Neuron (in vitro differentiated cells): Measurements from ENCODE around the gene NRXN3.
"Not testable (repeated sequence)": the region's sequence is repeated elsewhere in the genome, so short reads cannot be mapped to it uniquely, and the experiment has no call there.

Source experiments
- H2AFZ ChIP-seq: one replicate; pipeline ENCODE4 v1.6.1; 2013; ENCODE audit warnings: low read depth, mild to moderate bottlenecking, inconsistent platforms, low read length, moderate library complexity
- H3K27me3 ChIP-seq: one replicate; pipeline ENCODE4 v1.6.1; 2013; ENCODE audit warnings: low read length; ENCODE audit not compliant: insufficient read depth
- H3K36me3 ChIP-seq: one replicate; pipeline ENCODE4 v1.6.1; 2013; ENCODE audit warnings: low read length; ENCODE audit not compliant: insufficient read depth
- H3K4me1 ChIP-seq: one replicate; pipeline ENCODE4 v1.6.1; 2013; ENCODE audit warnings: low read length; ENCODE audit not compliant: insufficient read depth
- H3K4me3 ChIP-seq: 2 replicates; pipeline ENCODE4 v1.5.1; 2013; ENCODE audit warnings: mild to moderate bottlenecking, low read length, moderate library complexity
- H3K9me3 ChIP-seq: one replicate; pipeline ENCODE4 v1.6.1; 2013; ENCODE audit warnings: low read length

NRXN3 gene

DNA sequence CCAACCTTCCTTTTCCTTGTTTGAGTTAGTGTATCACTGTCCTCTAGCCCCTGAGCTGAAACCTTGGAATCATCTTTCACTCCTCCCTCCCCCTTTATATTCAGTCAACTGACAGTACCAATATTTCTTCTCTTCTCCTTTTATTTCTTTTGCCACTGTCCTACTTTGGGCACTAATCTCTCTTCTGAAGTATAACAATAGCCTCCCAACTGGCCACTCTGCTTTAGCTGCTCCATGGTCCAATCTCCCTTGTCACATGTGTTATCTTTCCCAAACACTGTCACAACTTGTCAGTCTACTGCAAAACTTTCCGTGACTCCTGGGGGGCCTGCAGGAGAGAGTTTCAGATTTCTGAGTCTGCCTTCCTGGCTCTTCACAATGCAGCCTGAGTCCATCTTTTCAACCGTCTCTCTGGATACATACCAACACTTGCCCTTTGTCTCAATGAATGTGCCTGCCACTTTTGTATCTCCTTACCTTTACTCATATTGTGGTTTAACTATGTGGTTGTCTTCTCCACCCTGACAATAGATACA lies 1570.0 kb downstream of the NRXN3 start:
- no peaks in the 10 kb centered on the region for H3K27me3 ChIP-seq
- H2AFZ ChIP-seq, result no peak overlapping the region
- no peaks in the 10 kb centered on the region for H3K36me3 ChIP-seq
- no peak overlapping the region for H3K4me3 ChIP-seq
- H3K9me3 ChIP-seq, result no peaks in the 10 kb centered on the region
- H3K4me1 ChIP-seq, result peaks cover 9% of the 10 kb centered on the region

DNA sequence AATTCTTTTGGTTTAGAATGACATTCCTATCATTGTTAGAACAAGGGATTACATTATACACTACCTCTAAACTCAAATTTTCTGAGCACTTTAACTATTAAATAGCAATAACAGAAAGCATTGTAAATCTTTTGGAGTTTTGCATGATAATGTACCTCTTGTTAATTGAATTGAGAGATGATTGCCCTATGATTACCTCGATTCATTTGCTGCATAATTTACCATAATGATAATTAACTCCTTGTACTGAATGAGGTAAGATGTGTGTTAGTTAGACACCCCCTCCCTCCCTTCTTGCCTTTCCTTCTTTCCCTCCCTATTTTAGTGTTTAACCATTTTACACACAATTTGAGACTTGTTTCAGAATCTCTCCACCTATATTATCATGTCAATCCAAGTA lies 1572.0 kb downstream of the NRXN3 start:
- no peaks in the 10 kb centered on the region for H3K9me3 ChIP-seq
- H2AFZ ChIP-seq, result no peak overlapping the region
- H3K36me3 ChIP-seq, result no peaks in the 10 kb centered on the region
- H3K4me1 ChIP-seq, result peaks cover 9% of the 10 kb centered on the region
- H3K4me3 ChIP-seq, result no peak overlapping the region
- no peaks in the 10 kb centered on the region for H3K27me3 ChIP-seq

DNA sequence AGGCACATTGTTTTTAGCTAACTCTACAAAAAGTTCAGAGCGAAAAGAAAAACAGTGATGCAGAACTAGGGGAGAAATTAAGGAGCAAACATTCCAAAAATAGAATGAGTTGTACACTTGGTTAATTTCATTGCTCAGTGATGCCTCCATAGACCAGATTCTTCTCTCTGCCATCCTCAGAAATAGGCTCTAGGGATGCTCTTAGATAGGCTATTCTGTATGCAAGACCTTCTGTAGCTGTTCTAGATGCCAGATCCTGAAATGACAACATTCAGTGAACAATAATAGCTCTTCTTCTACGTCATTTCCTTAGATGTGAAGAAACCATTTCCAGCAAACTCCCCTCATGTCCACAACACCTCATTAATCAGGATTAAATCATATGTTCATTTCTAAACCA lies 1574.9 kb downstream of the NRXN3 start:
- H3K4me3 ChIP-seq, result no peak overlapping the region
- no peaks in the 10 kb centered on the region for H3K27me3 ChIP-seq
- H2AFZ ChIP-seq, result no peak overlapping the region
- no peaks in the 10 kb centered on the region for H3K36me3 ChIP-seq
- H3K9me3 ChIP-seq, result no peaks in the 10 kb centered on the region
- peaks cover 4% of the 10 kb centered on the region for H3K4me1 ChIP-seq

DNA sequence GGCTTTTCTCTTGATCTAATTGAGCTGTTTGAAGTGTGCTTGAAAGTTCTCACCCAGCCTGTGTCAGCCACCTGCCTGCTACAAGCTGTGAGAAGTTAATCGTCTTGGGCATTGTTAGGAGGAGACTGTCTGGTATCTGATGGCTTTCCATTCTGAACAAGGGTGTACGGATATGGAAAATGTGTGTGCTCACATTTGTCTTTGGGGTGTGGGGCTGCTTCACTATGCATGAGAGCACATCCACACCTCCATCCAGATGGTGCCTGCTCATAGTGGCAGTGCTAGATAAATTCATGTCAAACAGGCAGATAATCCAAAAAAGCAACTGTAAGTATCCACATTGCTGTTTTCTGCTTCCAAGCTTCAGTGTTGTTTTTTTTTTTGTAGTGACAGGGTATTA lies 1578.9 kb downstream of the NRXN3 start:
- Histone ChIP-seq H3K27me3 (no peaks in the 10 kb centered on the region), H3K4me3 (no peak overlapping the region), H3K4me1 (no peaks in the 10 kb centered on the region), H2AFZ (no peak overlapping the region), H3K9me3 (no peaks in the 10 kb centered on the region), H3K36me3 (no peaks in the 10 kb centered on the region)

DNA sequence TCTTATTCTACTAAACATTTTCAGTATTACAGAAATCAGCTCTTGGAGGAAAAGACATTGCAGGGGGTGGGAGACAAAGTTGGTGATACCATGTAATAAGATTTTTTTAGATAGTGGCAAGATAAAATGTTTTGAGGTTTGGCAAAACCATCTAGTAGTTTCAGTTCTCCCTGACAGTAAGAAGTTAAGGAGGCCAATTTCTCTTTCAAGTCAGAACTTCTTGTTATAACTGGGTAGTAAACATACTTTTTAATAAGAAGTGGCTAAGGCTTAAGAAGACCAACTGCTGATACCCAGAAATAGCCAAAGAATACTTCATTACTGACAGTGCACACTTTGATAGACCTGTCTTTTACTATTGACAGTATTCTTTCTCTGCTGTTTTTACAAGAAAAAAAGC lies 1588.8 kb downstream of the NRXN3 start:
- Histone ChIP-seq H2AFZ (no peak overlapping the region), H3K9me3 (no peaks in the 10 kb centered on the region), H3K27me3 (no peaks in the 10 kb centered on the region), H3K4me1 (peaks cover 2% of the 10 kb centered on the region), H3K36me3 (no peaks in the 10 kb centered on the region), H3K4me3 (no peak overlapping the region)

DNA sequence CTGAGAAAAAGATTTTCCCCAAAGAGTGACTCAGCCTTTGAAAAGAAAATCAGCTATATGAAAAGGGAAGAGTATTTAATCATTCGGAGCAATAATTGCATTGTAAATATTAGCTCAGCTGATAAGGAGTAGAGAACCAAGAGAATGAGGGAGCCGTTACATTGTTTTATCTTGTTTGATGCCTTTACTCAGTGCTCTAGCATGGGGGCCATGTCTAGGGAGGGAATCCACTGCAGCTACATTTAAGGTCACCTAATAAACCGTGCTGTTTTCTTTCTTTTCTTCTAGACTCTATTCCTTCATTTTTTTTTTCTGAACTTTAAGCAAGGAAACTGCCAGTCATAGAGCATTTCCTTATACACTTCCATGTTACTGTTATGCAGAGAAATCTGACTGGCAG lies 1594.2 kb downstream of the NRXN3 start:
- Histone ChIP-seq H2AFZ (no peak overlapping the region), H3K4me3 (no peak overlapping the region), H3K36me3 (no peaks in the 10 kb centered on the region), H3K9me3 (no peaks in the 10 kb centered on the region), H3K27me3 (no peaks in the 10 kb centered on the region), H3K4me1 (no peaks in the 10 kb centered on the region)

DNA sequence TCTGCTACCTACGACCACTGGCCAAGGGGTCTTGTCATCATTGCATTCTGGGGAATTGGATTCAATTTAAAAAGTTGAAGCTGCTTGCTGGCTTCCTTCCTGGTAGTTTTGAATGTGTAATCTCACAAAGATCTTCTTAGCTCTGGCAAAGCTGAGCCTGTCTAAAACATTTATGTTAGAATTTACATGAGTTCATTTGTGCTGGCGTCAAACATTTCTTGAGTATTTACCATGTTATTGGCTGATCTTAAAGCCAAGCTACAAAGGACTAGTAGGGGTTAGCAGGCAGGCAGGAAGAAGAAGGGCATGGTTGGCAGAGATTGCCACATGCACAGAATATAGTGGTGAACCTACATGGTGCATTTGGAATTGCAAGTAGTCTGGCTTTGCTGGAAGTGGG lies 1596.3 kb downstream of the NRXN3 start:
- Histone ChIP-seq H3K27me3 (no peaks in the 10 kb centered on the region), H3K9me3 (no peaks in the 10 kb centered on the region), H2AFZ (no peak overlapping the region), H3K36me3 (no peaks in the 10 kb centered on the region), H3K4me1 (no peaks in the 10 kb centered on the region), H3K4me3 (no peak overlapping the region)

DNA sequence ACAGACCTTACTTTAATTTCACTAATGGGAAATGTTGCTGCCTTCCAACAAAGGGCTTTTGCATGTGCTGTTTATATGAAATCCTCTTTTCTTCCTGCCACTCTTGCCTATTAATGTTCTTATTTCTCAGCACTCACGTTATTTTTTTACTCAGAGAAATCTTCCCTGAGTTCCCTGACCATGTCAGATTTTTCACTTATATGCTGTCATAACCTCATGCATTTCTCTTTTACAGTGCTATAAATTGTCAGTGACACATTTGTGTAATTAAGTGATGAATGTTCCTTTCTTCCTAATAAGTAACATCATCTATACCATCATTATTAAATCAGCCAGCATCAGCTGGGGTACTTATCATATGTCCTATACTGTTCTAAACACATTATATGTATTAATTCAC lies 1597.1 kb downstream of the NRXN3 start:
- no peak overlapping the region for H3K4me3 ChIP-seq
- H3K36me3 ChIP-seq, result no peaks in the 10 kb centered on the region
- H2AFZ ChIP-seq, result no peak overlapping the region
- no peaks in the 10 kb centered on the region for H3K9me3 ChIP-seq
- H3K4me1 ChIP-seq, result no peaks in the 10 kb centered on the region
- no peaks in the 10 kb centered on the region for H3K27me3 ChIP-seq

DNA sequence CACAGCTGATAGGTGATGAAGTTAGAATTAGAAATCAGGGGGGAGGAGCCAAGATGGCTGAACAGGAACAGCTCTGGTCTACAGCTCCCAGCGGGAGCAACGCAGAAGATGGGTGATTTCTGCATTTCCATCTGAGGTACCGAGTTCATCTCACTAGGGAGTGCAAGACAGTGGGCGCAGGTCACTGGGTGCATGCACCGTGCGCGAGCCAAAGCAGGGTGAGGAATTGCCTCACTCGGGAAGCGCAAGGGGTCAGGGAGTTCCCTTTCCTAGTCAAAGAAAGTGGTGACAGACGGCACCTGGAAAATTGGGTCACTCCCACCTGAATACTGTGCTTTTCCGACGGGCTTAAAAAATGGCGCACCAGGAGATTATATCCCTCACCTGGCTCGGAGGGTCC lies 1597.5 kb downstream of the NRXN3 start:
- H3K4me1 ChIP-seq, H3K4me3 ChIP-seq, H3K9me3 ChIP-seq, H2AFZ ChIP-seq, H3K27me3 ChIP-seq, H3K36me3 ChIP-seq: not testable (repeated sequence)

DNA sequence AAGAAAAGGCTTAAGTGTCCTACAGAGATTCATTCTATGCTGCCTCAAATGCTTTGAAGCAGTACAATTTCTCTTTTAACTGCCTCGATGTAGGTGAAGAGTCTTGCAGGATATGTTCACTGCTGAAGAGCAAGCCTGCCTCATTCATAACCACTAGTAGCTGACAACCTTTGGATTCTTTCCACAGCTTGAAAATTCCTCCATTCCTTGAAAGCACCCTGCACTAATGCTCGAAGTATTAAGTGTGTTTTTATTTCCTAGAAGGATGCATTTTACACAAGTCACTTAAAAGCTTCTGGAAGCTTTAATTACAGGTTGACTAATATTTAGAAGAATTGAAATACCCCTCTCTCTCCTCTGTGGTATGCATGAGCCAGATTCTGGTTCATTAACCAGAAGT lies 1611.7 kb downstream of the NRXN3 start:
- Histone ChIP-seq H3K4me3 (no peak overlapping the region), H2AFZ (no peak overlapping the region), H3K36me3 (no peaks in the 10 kb centered on the region), H3K4me1 (peaks cover 4% of the 10 kb centered on the region), H3K9me3 (peaks cover 2% of the 10 kb centered on the region), H3K27me3 (no peaks in the 10 kb centered on the region)

DNA sequence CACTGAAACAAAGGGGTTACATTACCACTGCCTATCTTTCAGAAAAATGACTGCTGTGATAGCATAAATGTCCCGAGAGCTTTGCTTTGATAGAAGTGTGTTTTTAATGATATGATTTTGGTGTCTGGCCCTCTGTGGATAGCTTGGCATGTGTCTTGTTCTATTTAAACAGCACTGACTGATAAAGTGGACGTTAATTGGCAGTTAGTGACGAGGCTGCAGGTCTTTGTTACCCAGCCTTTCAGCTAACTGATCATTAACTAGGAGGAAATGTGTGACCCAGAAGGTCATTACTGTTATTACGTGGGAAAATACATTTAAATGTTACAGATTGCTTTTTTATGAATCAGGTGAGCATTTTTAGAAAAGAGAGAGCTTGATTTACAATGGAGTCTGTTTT lies 1612.9 kb downstream of the NRXN3 start:
- Histone ChIP-seq H3K9me3 (peaks cover 2% of the 10 kb centered on the region), H3K4me1 (peaks cover 4% of the 10 kb centered on the region), H3K36me3 (no peaks in the 10 kb centered on the region), H3K4me3 (no peak overlapping the region), H3K27me3 (no peaks in the 10 kb centered on the region), H2AFZ (no peak overlapping the region)

DNA sequence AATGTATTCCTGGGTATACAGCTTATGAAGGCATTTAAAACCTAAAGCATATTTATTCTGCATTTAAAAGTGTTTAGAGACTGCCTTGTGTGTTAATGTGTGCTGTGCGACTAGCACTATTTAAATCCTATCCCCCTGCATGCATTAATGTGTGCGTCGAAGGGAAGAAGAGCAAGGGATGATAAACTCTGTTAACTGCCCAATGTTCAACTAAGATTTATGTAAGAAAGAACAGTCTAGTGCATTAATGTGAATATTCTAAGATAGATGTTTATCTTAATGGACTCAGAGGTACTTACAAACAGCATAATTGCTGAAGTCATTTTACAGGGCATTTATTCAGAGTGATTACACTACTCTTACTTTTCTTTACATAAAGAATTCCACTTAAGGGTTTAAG lies 1616.3 kb downstream of the NRXN3 start:
- no peak overlapping the region for H3K4me3 ChIP-seq
- H3K4me1 ChIP-seq, result peaks cover 4% of the 10 kb centered on the region
- no peak overlapping the region for H2AFZ ChIP-seq
- H3K27me3 ChIP-seq, result no peaks in the 10 kb centered on the region
- H3K9me3 ChIP-seq, result peaks cover 2% of the 10 kb centered on the region
- no peaks in the 10 kb centered on the region for H3K36me3 ChIP-seq

DNA sequence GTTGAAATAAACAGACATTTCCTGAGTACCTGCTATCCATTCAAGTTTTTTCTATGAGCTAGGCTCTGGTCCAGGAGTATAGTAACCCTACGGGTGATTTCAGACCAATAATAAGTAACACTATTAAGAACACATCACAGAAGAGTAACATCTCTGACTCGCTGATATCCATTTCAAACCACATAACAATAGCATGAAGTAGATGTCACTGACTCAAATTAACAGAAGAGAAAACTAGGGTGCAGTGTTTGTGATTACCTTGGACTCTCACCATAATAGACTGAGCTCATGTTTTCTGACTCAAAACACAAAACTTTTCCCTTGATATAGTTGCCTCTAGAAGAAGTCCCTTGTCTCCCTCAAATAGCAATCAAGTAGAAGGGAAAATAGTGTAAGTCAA lies 1618.2 kb downstream of the NRXN3 start:
- Histone ChIP-seq H3K9me3 (peaks cover 2% of the 10 kb centered on the region), H2AFZ (no peak overlapping the region), H3K36me3 (no peaks in the 10 kb centered on the region), H3K27me3 (no peaks in the 10 kb centered on the region), H3K4me3 (no peak overlapping the region), H3K4me1 (no peaks in the 10 kb centered on the region)

DNA sequence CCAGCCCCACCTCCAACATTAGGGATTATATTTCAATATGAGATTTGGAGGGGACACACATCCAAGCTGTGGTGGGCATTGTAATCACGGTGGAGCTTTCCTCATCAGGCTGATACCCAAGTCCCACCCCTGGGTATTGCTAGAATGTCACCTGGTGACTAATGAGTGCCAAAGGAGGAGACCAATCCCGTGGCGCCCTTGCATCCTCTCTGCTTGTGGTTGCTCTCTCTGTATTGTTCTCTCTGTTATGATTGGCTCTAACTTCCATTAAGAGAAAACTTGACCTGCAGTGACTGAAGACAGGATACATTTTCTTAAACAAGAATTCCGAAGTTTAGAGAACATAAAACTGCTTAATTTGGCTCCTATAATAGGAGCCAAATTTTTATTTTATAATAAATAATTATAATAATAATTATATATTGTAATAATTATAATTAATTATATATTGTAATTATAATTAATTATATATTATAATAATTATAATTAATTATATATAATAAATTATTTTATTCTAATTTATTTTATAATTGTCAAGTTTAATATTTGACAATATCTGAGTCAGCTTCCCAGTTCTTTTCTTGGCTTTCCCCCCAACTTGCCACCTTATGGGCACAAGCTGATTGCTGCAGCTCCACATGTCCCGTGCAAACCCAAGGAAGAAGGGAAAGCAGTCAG lies 1621.0 kb downstream of the NRXN3 start:
- Histone ChIP-seq H3K4me1 (no peaks in the 10 kb centered on the region), H3K27me3 (no peaks in the 10 kb centered on the region), H3K4me3 (no peak overlapping the region), H3K9me3 (no peaks in the 10 kb centered on the region), H3K36me3 (no peaks in the 10 kb centered on the region), H2AFZ (no peak overlapping the region)
